Thoracic aorta (tissue), 2 donors: ENCODE results near the gene MYO1E. TPM values are rescaled to one million over a fixed set of nuclear protein-coding genes. Genes with fewer than 3 reads are reported as not detected.

ENCODE experiments used
- ATAC-seq: fragments of 150-250 bp; one replicate; pipeline ENCODE4 v1.8.0; 2017; ENCODE audit warnings: low read depth; ENCODE audit not compliant: insufficient number of reproducible peaks, low FRiP score
- DNase-seq: peaks from one replicate; pipeline ENCODE4 v3.0.0-alpha.2; 2020; ENCODE audit warnings: low spot score
- H3K27ac ChIP-seq, 2 donors: fragments of 200-600 bp; sonication (generic); 1 replicate in 1 of 2; 2 replicates in 1 of 2; pipeline ENCODE4 v1.5.1; 2016; ENCODE audit warnings: mild to moderate bottlenecking in 2 of 2, moderate library complexity in 2 of 2
- H3K27me3 ChIP-seq: fragments of 200-600 bp; sonication (generic); replicated peaks from 2 replicates; pipeline ENCODE4 v1.6.0; 2016; ENCODE audit warnings: mild to moderate bottlenecking; ENCODE audit not compliant: insufficient read depth
- H3K36me3 ChIP-seq: fragments of 200-600 bp; sonication (generic); one replicate; pipeline ENCODE4 v1.5.1; 2016
- H3K4me1 ChIP-seq, 2 donors: fragments of 200-600 bp; sonication (generic); 1 replicate in 1 of 2; 2 replicates in 1 of 2; pipeline versions ENCODE4 v1.5.1 to v1.6.0; 2016; ENCODE audit warnings: low read depth in 2 of 2, mild to moderate bottlenecking in 1 of 2; ENCODE audit not compliant: control insufficient read depth in 1 of 2
- H3K4me3 ChIP-seq: fragments of 200-600 bp; sonication (generic); 2 replicates; pipeline ENCODE4 v1.5.1; 2016; ENCODE audit warnings: mild to moderate bottlenecking
- H3K9me3 ChIP-seq: fragments of 200-600 bp; sonication (generic); 2 replicates; pipeline ENCODE4 v1.5.1; 2016
- CTCF ChIP-seq: fragments of 200-600 bp; sonication (generic); IDR thresholded peaks from one replicate; pipeline ENCODE4 v1.5.1; 2019; ENCODE audit warnings: antibody characterized with exemption
- total RNA-seq, 2 donors: library from RNA; depleted of rRNA; stranded (reverse); fragments of >200 nt; gene quantifications; one replicate each; pipeline versions ENCODE4 v1.1.0 to v1.2.3, GENCODE V29; 2016

The MYO1E gene
- total RNA-seq, 2 donors from 2014 or later, result 56.2 to 121 TPM

GRCh38 chr15:59119625-59120024 is 253.0 kb downstream of the MYO1E start:
- H3K27me3 ChIP-seq, result no peaks in the 10 kb centered on the region
- ATAC-seq (no peak), DNase-seq (no peak)
- no peak overlapping the region for H3K4me3 ChIP-seq
- H3K9me3 ChIP-seq, result no peaks in the 10 kb centered on the region
- TF ChIP-seq CTCF, result no peak
- no peaks in the 10 kb centered on the region for H3K36me3 ChIP-seq
- H3K27ac ChIP-seq, result no peak overlapping the region
- no peaks in the 10 kb centered on the region for H3K4me1 ChIP-seq

- TF ChIP-seq CTCF, result no peak
- DNase-seq (no peak), ATAC-seq (no peak)
- Histone ChIP-seq H3K4me3 (no peak overlapping the region), H3K27ac (no peak overlapping the region), H3K27me3 (no peaks in the 10 kb centered on the region), H3K9me3 (no peaks in the 10 kb centered on the region), H3K36me3 (no peaks in the 10 kb centered on the region), H3K4me1 (no peaks in the 10 kb centered on the region)
Observed at GRCh38 chr15:59116771-59117170, 255.9 kb downstream of the MYO1E start.

- no peaks in the 10 kb centered on the region for H3K27me3 ChIP-seq
- no peaks in the 10 kb centered on the region for H3K36me3 ChIP-seq
- no peaks in the 10 kb centered on the region for H3K4me1 ChIP-seq
- H3K9me3 ChIP-seq, result no peaks in the 10 kb centered on the region
- H3K4me3 ChIP-seq, result no peak overlapping the region
- TF ChIP-seq CTCF, result no peak
- no peak for ATAC-seq
- DNase-seq, result no peak
- H3K27ac ChIP-seq, result no peak overlapping the region
Observed at GRCh38 chr15:59116141-59116540, 256.5 kb downstream of the MYO1E start.

GRCh38 chr15:59115047-59115446 is 257.6 kb downstream of the MYO1E start:
- no peaks in the 10 kb centered on the region for H3K4me1 ChIP-seq
- DNase-seq, result no peak
- H3K36me3 ChIP-seq, result no peaks in the 10 kb centered on the region
- no peak overlapping the region for H3K4me3 ChIP-seq
- no peak for TF ChIP-seq CTCF
- H3K9me3 ChIP-seq, result no peaks in the 10 kb centered on the region
- no peaks in the 10 kb centered on the region for H3K27me3 ChIP-seq
- no peak for ATAC-seq
- no peak overlapping the region for H3K27ac ChIP-seq

GRCh38 chr15:59111251-59111650 is 261.4 kb downstream of the MYO1E start:
- no peak for TF ChIP-seq CTCF
- no peak for DNase-seq
- no peaks in the 10 kb centered on the region for H3K9me3 ChIP-seq

More at GRCh38 chr15:59111251-59111650, 261.4 kb downstream of the MYO1E start:
- H3K4me3 ChIP-seq, result no peak overlapping the region
- H3K27ac ChIP-seq, result no peak overlapping the region
- no peak for ATAC-seq
- no peaks in the 10 kb centered on the region for H3K27me3 ChIP-seq
- H3K36me3 ChIP-seq, result no peaks in the 10 kb centered on the region
- H3K4me1 ChIP-seq, result no peaks in the 10 kb centered on the region
